Adrenal gland (tissue), 12 donors: ENCODE results near the gene GNG2. TPM values are rescaled to one million over a fixed set of nuclear protein-coding genes. Genes with fewer than 3 reads are reported as not detected.

Experiments
- DNase-seq, 7 donors: peaks; one replicate each; pipeline ENCODE4 v3.0.0-alpha.2; 2019 to 2020
- H3K27ac ChIP-seq, 5 donors: fragments of 200-600 bp; sonication (generic) in 4 of 5; 1 replicate in 3 of 5; 2 replicates in 2 of 5; pipeline versions ENCODE4 v1.5.1 to v1.8.0; 2016 to 2020; ENCODE audit warnings: mild to moderate bottlenecking in 1 of 5
- H3K27me3 ChIP-seq: fragments of 200-600 bp; 2 replicates; pipeline ENCODE4 v1.8.0; 2021
- H3K36me3 ChIP-seq, 2 donors: fragments of 200-600 bp; replicated peaks in 1 of 2; 1 replicate in 1 of 2; 2 replicates in 1 of 2; pipeline versions ENCODE4 v1.5.1 to v1.8.0; 2018 to 2022
- H3K4me1 ChIP-seq, 2 donors: fragments of 200-600 bp; replicated peaks in 1 of 2; 1 replicate in 1 of 2; 2 replicates in 1 of 2; pipeline versions ENCODE4 v1.5.1 to v1.8.0; 2018 to 2021
- H3K4me3 ChIP-seq, 4 donors: fragments of 200-600 bp; sonication (generic) in 3 of 4; one replicate each; pipeline ENCODE4 v1.5.1; 2016 to 2018
- H3K9me3 ChIP-seq, 3 donors: fragments of 200-600 bp; sonication (generic) in 1 of 3; replicated peaks in 1 of 3; 1 replicate in 2 of 3; 2 replicates in 1 of 3; pipeline versions ENCODE4 v1.5.1 to v1.8.0; 2016 to 2021
- CTCF ChIP-seq, 6 experiments: fragments of 450-650 bp in 4 of 6; fragments of 200-600 bp in 2 of 6; sonication (generic) in 1 of 6; IDR thresholded peaks; 1 replicate in 5 of 6; 2 replicates in 1 of 6; pipeline versions ENCODE4 v1.5.1 to v1.8.0; 2016 to 2021; ENCODE audit warnings: antibody characterized with exemption in 6 of 6, mild to moderate bottlenecking in 2 of 6, moderate library complexity in 1 of 6
- POLR2A ChIP-seq, 2 donors: fragments of 450-650 bp; IDR thresholded peaks; one replicate each; pipeline ENCODE4 v1.6.1; 2017; ENCODE audit warnings: antibody characterized with exemption in 2 of 2, mild to moderate bottlenecking in 2 of 2, moderate library complexity in 1 of 2
- WGBS, 4 donors: extraction: QIAGEN DNeasy Blood & Tissue Kit in 2 of 4; methylation state at CpG; one replicate each; pipeline versions ENCODE4 v1.1.5 to v1.1.7; 2013 to 2017; 5-methylcytosine and 5-hydroxymethylcytosine counted together
- intact Hi-C, 2 donors: fragments of 100-400 bp; cut with DNase I; formaldehyde crosslinking; loops; one replicate each; pipeline versions ENCODE4 v1.14.1 to v1.15.0; 2022 to 2023
- polyA plus RNA-seq, 3 donors: library from polyadenylated mRNA; stranded (reverse); fragments of 200-250 nt in 2 of 3; fragments of 350-450 nt in 1 of 3; fragmentation: Illumina TruSeq in 1 of 3; extraction: RNeasy Lipid Tissue Mini Kit (QIAGEN cat#74804) in 1 of 3; gene quantifications; one replicate each; pipeline ENCODE4 v1.2.3, GENCODE V29; 2013 to 2014
- total RNA-seq, 9 donors: library from RNA; depleted of rRNA in 4 of 9; stranded (reverse); fragments of >200 nt in 4 of 9; fragments of 120-200 nt in 1 of 9; fragmentation: NEBNext Ultra II Directional in 1 of 9; extraction: Animal tissue kit (Norgen Biotek cat#: 25700) in 1 of 9; gene quantifications; one replicate each; pipeline versions ENCODE4 v1.1.0 to v1.2.4, GENCODE V29; 2013 to 2023
- donor health status: healthy with polysubstance abuse.
- donor health status: Bipolar disorder and iron deficiency.
- donor health status: DM: yes; HTN: yes; CAD: no.
- donor health status: DM: no; HTN: no; CAD: no.
- donor health status: DM: no; HTN: no; CAD: no.
- donor health status: DM: yes; HTN: yes; CAD: no.

The GNG2 gene
- total and polyA plus RNA-seq, 12 donors: 6.7 to 61.4 (median 20.7) TPM

- no peak for DNase-seq
- Histone ChIP-seq H3K36me3 (peaks cover 0 to 38% of the 10 kb centered on the region in 2 donors), H3K4me1 (peaks cover 6 to 14% of the 10 kb centered on the region in 2 donors), H3K4me3 (peak overlapping the region in 2 of 4 donors; percentile 38 to 88), H3K9me3 (no peaks in the 10 kb centered on the region), H3K27me3 (no peaks in the 10 kb centered on the region), H3K27ac (peak overlapping the region in 1 of 5 donors; percentile 70)
- WGBS, 4 donors: 71 to 77% (median 74%) methylated on average over 3 of the region's 3 CpGs
- intact Hi-C loops: no loop called here
- TF ChIP-seq POLR2A (IDR thresholded peaks at IDR 0.05) (no peak), CTCF (IDR thresholded peaks at IDR 0.05) (no peak)
Observed at GRCh38 chr14:51990488-51990887, 130.1 kb downstream of the GNG2 start.

GRCh38 chr14:51993285-51993920 lies 133.0 kb downstream of the GNG2 start:
- no peak overlapping the region for H3K4me3 ChIP-seq
- intact Hi-C loops: no loop called here
- TF ChIP-seq POLR2A (IDR thresholded peaks at IDR 0.05): no peak
- no peak for TF ChIP-seq CTCF (IDR thresholded peaks at IDR 0.05)
- H3K27ac ChIP-seq: no peak overlapping the region
- no peak for DNase-seq
- WGBS, 4 donors: 75 to 83% (median 79%) methylated on average over 3 of the region's 3 CpGs
- H3K27me3 ChIP-seq: no peaks in the 10 kb centered on the region
- H3K4me1 ChIP-seq: peaks cover 6 to 24% of the 10 kb centered on the region in 2 donors
- no peaks in the 10 kb centered on the region for H3K9me3 ChIP-seq
- peaks cover 0 to 39% of the 10 kb centered on the region in 2 donors for H3K36me3 ChIP-seq

- no peak for TF ChIP-seq POLR2A (IDR thresholded peaks at IDR 0.05)
- TF ChIP-seq CTCF (IDR thresholded peaks at IDR 0.05): peak; percentile 42 to 73 (median 62)
- Histone ChIP-seq H3K36me3 (peaks cover 0 to 55% of the 10 kb centered on the region in 2 donors), H3K9me3 (no peaks in the 10 kb centered on the region), H3K4me3 (no peak overlapping the region), H3K27me3 (no peaks in the 10 kb centered on the region), H3K4me1 (peaks cover 0 to 18% of the 10 kb centered on the region in 2 donors), H3K27ac (no peak overlapping the region)
- intact Hi-C loops: no loop called here
- DNase-seq: no peak
- 43 to 52% (median 50%) methylated on average over 4 of the region's 4 CpGs for WGBS, 4 donors
Observed at GRCh38 chr14:51996148-51996746, 135.8 kb downstream of the GNG2 start.

- intact Hi-C loops: no loop called here
- Histone ChIP-seq H3K27me3 (no peaks in the 10 kb centered on the region), H3K27ac (no peak overlapping the region), H3K9me3 (no peaks in the 10 kb centered on the region), H3K4me3 (no peak overlapping the region), H3K36me3 (peaks cover 0 to 51% of the 10 kb centered on the region in 2 donors), H3K4me1 (peaks cover 0 to 26% of the 10 kb centered on the region in 2 donors)
- TF ChIP-seq POLR2A (IDR thresholded peaks at IDR 0.05) (no peak), CTCF (IDR thresholded peaks at IDR 0.05) (no peak)
- no peak for DNase-seq
Observed at GRCh38 chr14:51998348-51998747, 137.9 kb downstream of the GNG2 start.
